OCI-LY3 (cell line): ENCODE measurements around the gene THAP5.

Source experiments
- H2AFZ ChIP-seq: fragments of 200-600, 300-600 bp; shearing (Covaris generic); 2 replicates; pipeline ENCODE4 v1.6.0; 2014; ENCODE audit warnings: antibody characterized with exemption, low read depth, low read length
- H3K27ac ChIP-seq: fragments of 200-600, 300-600 bp; sonication (generic); 2 replicates; pipeline ENCODE4 v1.5.1; 2014; ENCODE audit warnings: mild to moderate bottlenecking, low read length, moderate library complexity, mixed read lengths
- H3K27me3 ChIP-seq: fragments of 200-600, 300-600 bp; sonication (generic); 2 replicates; pipeline ENCODE4 v1.6.1; 2014; ENCODE audit warnings: low read depth, low read length, mixed read lengths
- H3K36me3 ChIP-seq: fragments of 200-600, 300-600 bp; sonication (generic); replicated peaks from 2 replicates; pipeline ENCODE3; 2014; ENCODE audit warnings: low read depth, low read length, mixed read lengths
- H3K4me1 ChIP-seq: fragments of 300-600, 200-600 bp; sonication (generic); 2 replicates; pipeline ENCODE4 v1.6.1; 2014; ENCODE audit warnings: low read length, mixed read lengths
- H3K4me2 ChIP-seq: fragments of 200-600, 300-600 bp; sonication (generic); 2 replicates; pipeline ENCODE4 v1.6.1; 2014; ENCODE audit warnings: low read length, mixed read lengths
- H3K4me3 ChIP-seq: fragments of 300-600, 200-600 bp; sonication (generic); 2 replicates; pipeline ENCODE4 v1.5.1; 2014; ENCODE audit warnings: antibody characterized with exemption, mild to moderate bottlenecking, low read length, moderate library complexity
- H3K79me2 ChIP-seq: fragments of 300-600, 200-600 bp; shearing (Covaris generic); 2 replicates; pipeline ENCODE4 v1.6.1; 2014; ENCODE audit warnings: mild to moderate bottlenecking, low read length, mixed read lengths
- H3K9ac ChIP-seq: fragments of 300-600, 200-600 bp; shearing (Covaris generic); 2 replicates; pipeline ENCODE4 v1.6.0; 2014; ENCODE audit warnings: mild to moderate bottlenecking, low read length, moderate library complexity
- H3K9me3 ChIP-seq: fragments of 200-600, 300-600 bp; shearing (Covaris generic); 2 replicates; pipeline ENCODE4 v1.6.1; 2014; ENCODE audit warnings: low read length, mixed read lengths; ENCODE audit not compliant: insufficient read depth
- H4K20me1 ChIP-seq: fragments of 200-600, 300-600 bp; sonication (generic); 2 replicates; pipeline ENCODE4 v1.6.1; 2016; ENCODE audit warnings: low read length, mixed read lengths; ENCODE audit not compliant: insufficient read depth
- CTCF ChIP-seq: fragments of 200-600, 300-600 bp; sonication (generic); IDR thresholded peaks from 2 replicates; pipeline ENCODE4 v1.5.1; 2014; ENCODE audit warnings: antibody characterized with exemption, low read length, low read depth
- EZH2phosphoT487 ChIP-seq: fragments of 200-600 bp; shearing (Covaris generic); IDR thresholded peaks from 2 replicates; pipeline ENCODE4 v1.6.1; 2018; ENCODE audit warnings: antibody characterized with exemption, mixed run types, low read depth

The THAP5 gene

GRCh38 chr7:108589874-108590273, 20.4 kb upstream of the THAP5 start:
- H2AFZ ChIP-seq, result no peak overlapping the region
- no peak overlapping the region for H3K4me2 ChIP-seq
- TF ChIP-seq EZH2phosphoT487, result no peak
- no peak for TF ChIP-seq CTCF
- H3K36me3 ChIP-seq, result no peaks in the 10 kb centered on the region
- no peaks in the 10 kb centered on the region for H4K20me1 ChIP-seq
- H3K9me3 ChIP-seq, result no peaks in the 10 kb centered on the region
- no peaks in the 10 kb centered on the region for H3K79me2 ChIP-seq
- H3K4me1 ChIP-seq, result 0 out of 2 replicates have a peak, but pooled peaks cover 3% of the 10 kb centered on the region
- H3K9ac ChIP-seq, result no peak overlapping the region
- H3K27me3 ChIP-seq, result peaks cover 4% of the 10 kb centered on the region; the same call in 1 of the 2 replicates
- no peak overlapping the region for H3K4me3 ChIP-seq
- no peak overlapping the region for H3K27ac ChIP-seq

- no peaks in the 10 kb centered on the region for H3K9me3 ChIP-seq
- 0 out of 2 replicates have a peak, but pooled peaks cover 3% of the 10 kb centered on the region for H3K4me1 ChIP-seq
- no peak overlapping the region for H3K4me2 ChIP-seq
- no peak for TF ChIP-seq CTCF
- no peak overlapping the region for H3K9ac ChIP-seq
- H3K27ac ChIP-seq, result no peak overlapping the region
- no peaks in the 10 kb centered on the region for H3K79me2 ChIP-seq
- H2AFZ ChIP-seq, result no peak overlapping the region
- H3K27me3 ChIP-seq, result peaks cover 4% of the 10 kb centered on the region; the same call in 1 of the 2 replicates
- H4K20me1 ChIP-seq, result no peaks in the 10 kb centered on the region
- no peak overlapping the region for H3K4me3 ChIP-seq
- no peaks in the 10 kb centered on the region for H3K36me3 ChIP-seq
Measured at GRCh38 chr7:108589199-108589598, 19.7 kb upstream of the THAP5 start.

GRCh38 chr7:108586274-108586710, 16.8 kb upstream of the THAP5 start:
- Histone ChIP-seq H3K27ac (no peak overlapping the region), H3K36me3 (no peaks in the 10 kb centered on the region), H3K9ac (no peak overlapping the region), H3K79me2 (no peaks in the 10 kb centered on the region), H2AFZ (no peak overlapping the region), H3K9me3 (no peaks in the 10 kb centered on the region), H3K4me2 (no peak overlapping the region), H4K20me1 (no peaks in the 10 kb centered on the region), H3K4me1 (no peaks in the 10 kb centered on the region), H3K27me3 (peaks cover 4% of the 10 kb centered on the region; the same call in 1 of the 2 replicates), H3K4me3 (no peak overlapping the region)
- TF ChIP-seq CTCF (no peak), EZH2phosphoT487 (no peak)

- Histone ChIP-seq H3K4me3 (no peak overlapping the region), H3K4me1 (no peaks in the 10 kb centered on the region), H3K79me2 (no peaks in the 10 kb centered on the region), H3K27me3 (peaks cover 4% of the 10 kb centered on the region; the same call in 1 of the 2 replicates), H3K4me2 (no peak overlapping the region), H3K9ac (no peak overlapping the region), H3K36me3 (no peaks in the 10 kb centered on the region), H3K27ac (no peak overlapping the region), H3K9me3 (no peaks in the 10 kb centered on the region), H4K20me1 (no peaks in the 10 kb centered on the region), H2AFZ (no peak overlapping the region)
- TF ChIP-seq EZH2phosphoT487 (no peak), CTCF (no peak)
Measured at GRCh38 chr7:108585843-108586242, 16.3 kb upstream of the THAP5 start.
